Lung (tissue), 12 donors: ENCODE data around the gene CFHR3. TPM values are rescaled to one million over a fixed set of nuclear protein-coding genes. Genes with fewer than 3 reads are reported as not detected.
"Not testable (repeated sequence)": the region's sequence is repeated elsewhere in the genome, so short reads cannot be mapped to it uniquely, and the experiment has no call there.

ENCODE experiments used
- ATAC-seq: fragments of 200-7000 bp; cut with Tn5 transposase; one replicate; pipeline ENCODE4 v1.9.1; 2020; ENCODE audit warnings: moderate number of reproducible peaks; ENCODE audit not compliant: insufficient read depth, low FRiP score
- DNase-seq, 3 donors: peaks; one replicate each; pipeline ENCODE4 v3.0.0-alpha.2; 2013 to 2017
- H3K27ac ChIP-seq, 2 donors: one replicate each; pipeline ENCODE4 v1.5.1; 2013; ENCODE audit warnings: mild to moderate bottlenecking in 2 of 2, moderate library complexity in 2 of 2, control low read depth in 1 of 2, inconsistent platforms in 1 of 2, low read depth in 1 of 2, low read length in 1 of 2
- H3K27me3 ChIP-seq, 3 donors: one replicate each; pipeline ENCODE4 v1.5.1; 2013; ENCODE audit warnings: low read length in 2 of 3; ENCODE audit not compliant: control insufficient read depth in 3 of 3, insufficient read depth in 3 of 3
- H3K36me3 ChIP-seq, 4 donors: one replicate each; pipeline ENCODE4 v1.5.1; 2013; ENCODE audit warnings: low read length in 4 of 4, mild to moderate bottlenecking in 1 of 4, moderate library complexity in 1 of 4; ENCODE audit not compliant: control insufficient read depth in 4 of 4, insufficient read depth in 4 of 4
- H3K4me1 ChIP-seq, 5 donors: one replicate each; pipeline ENCODE4 v1.5.1; 2013; ENCODE audit warnings: low read length in 5 of 5, mild to moderate bottlenecking in 2 of 5, moderate library complexity in 1 of 5; ENCODE audit not compliant: control insufficient read depth in 5 of 5, insufficient read depth in 5 of 5
- H3K4me3 ChIP-seq: one replicate; pipeline ENCODE4 v1.5.1; 2013; ENCODE audit warnings: mild to moderate bottlenecking, control low read depth, moderate library complexity
- H3K9ac ChIP-seq, 2 donors: one replicate each; pipeline ENCODE4 v1.5.1; 2013; ENCODE audit warnings: low read length in 2 of 2, control low read depth in 1 of 2; ENCODE audit not compliant: insufficient read depth in 1 of 2
- H3K9me3 ChIP-seq, 4 donors: one replicate each; pipeline ENCODE4 v1.5.1; 2013; ENCODE audit warnings: low read length in 3 of 4, mild to moderate bottlenecking in 1 of 4, moderate library complexity in 1 of 4; ENCODE audit not compliant: control insufficient read depth in 4 of 4, insufficient read depth in 3 of 4
- CTCF ChIP-seq: IDR thresholded peaks from 2 replicates; pipeline ENCODE4 v1.5.1; 2012; ENCODE audit warnings: mild to moderate bottlenecking; ENCODE audit errors: control extremely low read depth, extremely low read depth
- WGBS, 2 donors: extraction: QIAGEN DNeasy Blood & Tissue Kit; methylation state at CpG; one replicate each; pipeline ENCODE4 v1.1.7; 2013; 5-methylcytosine and 5-hydroxymethylcytosine counted together
- polyA plus RNA-seq, 2 donors: library from polyadenylated mRNA; stranded (reverse); fragments of 200-250 nt; gene quantifications; one replicate each; pipeline ENCODE4 v1.2.1, GENCODE V29; 2013
- total RNA-seq, 2 donors: library from RNA; depleted of rRNA in 1 of 2; stranded (reverse); fragments of >200 nt in 1 of 2; gene quantifications; one replicate each; pipeline ENCODE4 v1.2.1, GENCODE V29; 2014 to 2021
- donor health status: control.
- donor health status: control.
- donor health status: Bipolar disorder and iron deficiency.
- donor health status: healthy.
- donor health status: DM: yes; HTN: yes; CAD: no.

CFHR3 gene
- total and polyA plus RNA-seq, 4 donors = 0.03 to 1.5 (median 0.26) TPM

DNA sequence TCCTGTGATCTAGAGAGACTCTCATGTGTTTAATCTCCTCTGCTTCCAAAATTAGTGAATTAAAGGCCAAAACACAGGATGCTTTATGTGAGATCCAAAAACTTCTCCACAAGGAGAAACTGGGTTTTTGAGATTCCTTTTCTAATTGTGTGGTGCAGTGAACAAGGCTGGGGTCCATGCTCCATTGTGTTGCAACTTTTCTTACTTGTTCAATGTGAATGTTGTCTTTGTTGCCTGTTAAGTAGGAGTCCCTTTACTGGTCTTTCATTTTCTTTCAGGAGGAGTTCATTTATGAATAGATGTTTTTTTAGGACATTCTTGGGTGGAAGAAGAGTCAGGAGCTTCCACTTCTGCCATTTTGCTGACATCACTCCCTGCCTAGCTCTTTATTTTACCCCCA is 40.6 kb upstream of the CFHR3 start:
- Histone ChIP-seq H3K9ac (no peak overlapping the region), H3K4me3 (no peak overlapping the region), H3K36me3 (peaks cover 0 to 2% (median 0%) of the 10 kb centered on the region in 4 donors), H3K27ac (no peak overlapping the region), H3K4me1 (no peaks in the 10 kb centered on the region), H3K9me3 (peaks cover 0 to 7% (median 7%) of the 10 kb centered on the region in 4 donors), H3K27me3 (no peaks in the 10 kb centered on the region)
- ATAC-seq (no peak), DNase-seq (no peak)
- TF ChIP-seq CTCF = no peak

DNA sequence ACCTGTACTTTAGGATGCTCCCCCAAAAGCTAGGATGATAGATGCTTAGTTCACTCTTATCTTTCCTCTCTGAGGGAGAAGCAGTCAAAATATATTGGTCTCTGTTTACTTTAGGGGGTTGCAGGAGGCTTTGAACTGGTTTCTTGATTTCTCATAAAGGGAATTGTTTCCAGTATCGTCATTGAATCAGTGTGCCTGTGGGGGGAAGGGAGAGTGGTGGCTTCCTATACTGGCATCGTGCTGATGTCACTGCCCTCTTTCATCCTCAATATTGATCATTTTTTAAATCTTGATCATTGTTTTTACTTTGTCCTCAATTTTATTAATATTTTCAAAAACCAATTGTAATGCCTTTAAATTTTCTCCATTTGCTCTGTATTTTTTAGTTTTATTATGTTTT is 40.2 kb upstream of the CFHR3 start:
- no peak for TF ChIP-seq CTCF
- Histone ChIP-seq H3K27ac (no peak overlapping the region), H3K9ac (no peak overlapping the region), H3K4me3 (no peak overlapping the region), H3K4me1 (no peaks in the 10 kb centered on the region), H3K27me3 (no peaks in the 10 kb centered on the region), H3K9me3 (peaks cover 0 to 7% (median 7%) of the 10 kb centered on the region in 4 donors), H3K36me3 (peaks cover 0 to 2% (median 0%) of the 10 kb centered on the region in 4 donors)
- ATAC-seq (no peak), DNase-seq (no peak)
- 76 to 82% methylated on average over 2 of the region's 2 CpGs for WGBS, 2 donors

GRCh38 chr1:196738730-196739129 is 35.9 kb upstream of the CFHR3 start:
- Histone ChIP-seq H3K9me3 (peaks cover 0 to 7% (median 5%) of the 10 kb centered on the region in 4 donors), H3K4me3 (no peak overlapping the region), H3K9ac (no peak overlapping the region), H3K27ac (no peak overlapping the region), H3K4me1 (no peaks in the 10 kb centered on the region), H3K27me3 (no peaks in the 10 kb centered on the region), H3K36me3 (peaks cover 0 to 2% (median 0%) of the 10 kb centered on the region in 4 donors)
- DNase-seq = no peak
- TF ChIP-seq CTCF = no peak
- no peak for ATAC-seq

DNA sequence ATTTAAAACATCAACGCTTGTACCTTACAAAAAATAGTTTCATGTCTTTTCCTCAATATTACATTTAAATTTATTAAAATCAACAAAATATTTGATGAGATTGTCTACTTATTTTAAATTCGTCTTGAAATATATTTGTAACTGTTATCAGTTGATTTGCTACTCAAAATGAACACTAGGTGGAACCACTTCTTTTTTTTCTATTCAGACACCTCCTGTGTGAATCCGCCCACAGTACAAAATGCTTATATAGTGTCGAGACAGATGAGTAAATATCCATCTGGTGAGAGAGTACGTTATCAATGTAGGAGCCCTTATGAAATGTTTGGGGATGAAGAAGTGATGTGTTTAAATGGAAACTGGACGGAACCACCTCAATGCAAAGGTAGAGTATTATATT is 31.4 kb upstream of the CFHR3 start:
- not testable (repeated sequence) for H3K9me3 ChIP-seq, H3K9ac ChIP-seq, H3K36me3 ChIP-seq, H3K27me3 ChIP-seq, H3K27ac ChIP-seq, H3K4me3 ChIP-seq, H3K4me1 ChIP-seq
- 44 to 69% methylated on average over 6 of the region's 6 CpGs for WGBS, 2 donors
- ATAC-seq (peak; percentile 62), DNase-seq (peak in 2 of 3 donors; percentile 17 to 24)

GRCh38 chr1:196765019-196765740 is 9.5 kb upstream of the CFHR3 start:
- H3K4me1 ChIP-seq = not testable (repeated sequence)

DNA sequence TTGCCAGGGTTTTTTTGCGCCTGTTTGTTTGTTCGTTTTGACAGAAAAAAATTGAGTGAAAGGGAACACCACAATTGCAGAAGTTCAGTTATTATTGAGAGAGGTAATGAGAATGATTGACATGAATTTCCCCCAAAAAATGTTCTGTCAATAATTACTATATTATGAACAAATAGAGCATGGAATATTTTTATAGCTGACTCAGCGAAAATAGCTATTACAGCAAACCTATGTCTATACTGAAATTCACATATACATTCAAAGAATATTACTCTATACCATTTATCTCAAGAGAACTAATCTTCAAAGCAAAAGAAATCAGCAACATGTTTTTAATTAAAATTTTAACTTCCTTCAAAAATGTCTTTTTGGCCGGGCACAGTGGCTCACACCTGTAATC is 4.8 kb upstream of the CFHR3 start:
- H3K9ac ChIP-seq, DNase-seq, H3K9me3 ChIP-seq, H3K27ac ChIP-seq, H3K4me1 ChIP-seq, ATAC-seq, H3K36me3 ChIP-seq, H3K27me3 ChIP-seq, H3K4me3 ChIP-seq: not testable (repeated sequence)
- 93% methylated on average over 4 of the region's 4 CpGs for WGBS, 2 donors

More at GRCh38 chr1:196765019-196765740, 9.5 kb upstream of the CFHR3 start:
- not testable (repeated sequence) for H3K27me3 ChIP-seq, H3K27ac ChIP-seq, H3K4me3 ChIP-seq, H3K36me3 ChIP-seq, DNase-seq, H3K9me3 ChIP-seq, H3K9ac ChIP-seq, ATAC-seq
- 83 to 93% methylated on average over 4 of the region's 4 CpGs for WGBS, 2 donors
